ENCODE data around the gene LIPC.

The LIPC gene

DNA sequence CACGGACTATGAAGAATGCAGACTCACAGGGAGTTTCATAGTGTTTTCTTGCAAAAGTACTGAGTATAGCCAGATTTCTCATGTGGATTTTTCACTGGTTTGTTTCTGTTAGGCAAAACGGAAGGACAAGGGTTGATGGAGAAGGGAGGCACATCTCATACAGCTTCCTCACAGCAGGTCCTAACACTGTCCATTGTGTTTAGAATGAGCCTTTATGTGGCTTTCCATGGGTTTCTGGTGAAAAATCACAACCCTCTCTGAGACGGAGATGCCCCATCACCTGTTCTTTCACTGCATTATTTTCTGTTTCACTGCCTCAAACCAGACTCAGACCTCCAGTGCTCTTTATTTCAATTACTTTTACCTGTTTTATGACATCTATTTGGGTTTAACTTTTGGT is 25.0 kb upstream of the LIPC start:
- DNase-seq (ENCODE audit: low spot score), result no peak

DNA sequence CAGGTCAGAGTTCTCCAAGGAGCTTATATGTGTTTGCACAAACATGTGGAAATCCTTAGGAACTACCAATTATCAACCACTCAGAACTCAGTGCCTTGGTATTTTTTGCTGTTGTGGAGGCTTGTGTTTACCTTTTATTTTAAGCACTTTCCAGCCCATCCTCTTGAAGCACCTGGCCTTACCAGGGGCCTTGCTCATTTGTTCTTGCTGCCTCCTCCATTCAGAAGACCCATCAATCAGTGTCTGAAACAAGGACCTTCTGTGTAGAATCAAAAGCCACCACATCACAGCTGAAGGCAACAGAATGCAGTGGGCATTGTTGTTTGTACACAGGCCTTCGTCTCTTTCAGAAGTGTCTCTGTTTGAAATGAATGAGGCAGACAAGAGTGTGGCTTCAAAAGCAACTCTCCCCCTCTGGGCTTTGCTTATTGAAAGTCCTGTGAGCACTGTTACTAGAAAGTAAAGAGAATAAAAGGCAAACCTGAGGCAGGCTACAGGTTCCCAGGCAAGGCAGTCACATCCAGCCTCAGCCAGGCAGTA is 24.5 kb upstream of the LIPC start:
- DNase-seq (ENCODE audit: low spot score), result no peak

DNA sequence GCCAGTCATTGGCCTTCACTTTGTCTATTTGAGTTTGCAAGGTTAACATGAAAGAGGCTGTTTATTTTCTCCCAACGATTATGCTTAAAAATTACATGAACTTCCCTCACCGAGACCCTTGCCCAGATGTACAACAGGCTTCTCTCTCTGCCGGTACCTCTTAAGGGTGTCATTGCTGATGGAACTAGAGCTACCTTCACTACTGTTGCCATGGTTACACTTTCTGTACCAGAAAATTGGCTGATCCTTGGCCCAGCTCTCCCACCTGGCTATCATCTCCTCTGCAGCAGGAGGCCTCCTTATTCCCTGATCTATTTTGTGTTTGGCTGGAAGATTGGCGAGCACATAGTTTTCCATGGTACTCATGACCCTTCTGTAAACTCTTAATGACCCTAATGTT is 24.0 kb upstream of the LIPC start:
- DNase-seq (ENCODE audit: low spot score), result peak; percentile 44

DNA sequence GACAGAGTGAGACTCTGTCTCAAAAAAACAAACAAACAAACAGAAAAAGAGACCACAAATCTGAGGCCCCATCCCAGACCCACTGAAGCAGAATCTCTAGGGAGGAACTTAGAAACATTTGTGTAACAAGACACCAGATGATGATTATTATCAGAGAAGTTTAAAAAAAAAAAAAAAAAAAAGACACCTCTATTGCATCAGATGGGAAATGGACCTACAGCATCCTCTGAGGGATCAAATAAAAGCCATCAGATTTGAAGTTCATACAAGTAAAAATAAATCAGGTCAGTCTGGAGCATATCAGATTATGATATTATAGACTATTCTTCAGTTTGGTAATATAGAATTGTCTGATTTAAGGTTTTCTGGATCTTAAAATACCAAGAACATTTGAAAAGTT is 21.9 kb upstream of the LIPC start:
- DNase-seq (ENCODE audit: low spot score), result no peak

DNA sequence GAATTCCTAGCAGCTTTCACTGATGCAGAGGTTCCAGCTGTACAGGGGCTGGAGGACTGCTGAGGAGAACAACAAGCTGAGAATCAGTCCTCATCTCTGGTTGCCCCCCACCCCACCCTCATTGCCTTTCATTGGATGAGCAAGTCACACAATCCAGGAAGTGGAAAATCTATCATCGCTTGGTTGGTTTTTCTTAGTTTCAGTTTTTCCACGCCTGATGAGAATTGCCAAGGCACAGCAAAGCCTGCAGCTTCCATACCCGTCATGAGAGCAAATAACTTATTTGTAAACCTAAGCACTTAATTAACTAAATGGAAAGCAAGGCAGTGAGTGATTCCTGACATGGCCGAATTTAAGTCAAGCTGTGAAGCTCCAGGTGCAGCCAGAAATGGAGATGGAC is 21.4 kb upstream of the LIPC start:
- DNase-seq (ENCODE audit: low spot score), result no peak

DNA sequence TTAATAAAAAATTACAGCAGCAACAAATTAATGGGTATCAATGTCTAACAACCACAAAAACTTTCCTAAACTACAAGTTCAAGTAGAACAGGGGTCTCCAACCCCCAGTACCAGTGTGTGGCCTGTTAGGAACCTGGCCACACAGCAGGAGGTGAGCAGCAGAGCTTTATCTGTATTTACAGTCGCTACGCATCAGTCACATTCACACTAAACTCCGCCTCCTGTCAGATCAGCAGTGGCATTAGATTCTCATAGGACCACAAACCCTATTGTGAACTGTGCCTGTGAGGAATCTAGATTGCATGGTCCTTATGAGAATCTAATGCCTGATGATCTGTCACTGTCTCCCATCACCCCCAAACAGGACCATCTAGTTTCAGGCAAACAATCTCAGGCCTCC is 18.5 kb upstream of the LIPC start:
- DNase-seq (ENCODE audit: low spot score), result no peak

DNA sequence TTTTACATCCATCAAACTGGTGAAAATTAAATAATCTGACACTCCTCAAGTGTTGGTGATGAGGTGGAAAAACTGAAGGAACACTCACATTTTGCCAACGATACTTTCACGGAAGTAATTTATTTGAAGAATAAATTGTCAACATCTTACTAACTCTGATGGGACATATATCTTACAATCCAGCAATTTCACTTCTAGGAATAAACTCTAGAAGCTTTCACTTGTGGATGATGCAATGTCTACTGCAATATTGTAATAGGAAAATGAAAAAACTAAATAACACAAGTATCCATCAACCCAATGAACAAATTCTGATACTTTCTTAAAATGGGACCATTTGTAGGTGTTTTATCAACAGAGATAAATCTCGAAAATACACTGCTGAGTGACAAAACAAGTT is 16.2 kb upstream of the LIPC start:
- no peak for DNase-seq (ENCODE audit: low spot score)

DNA sequence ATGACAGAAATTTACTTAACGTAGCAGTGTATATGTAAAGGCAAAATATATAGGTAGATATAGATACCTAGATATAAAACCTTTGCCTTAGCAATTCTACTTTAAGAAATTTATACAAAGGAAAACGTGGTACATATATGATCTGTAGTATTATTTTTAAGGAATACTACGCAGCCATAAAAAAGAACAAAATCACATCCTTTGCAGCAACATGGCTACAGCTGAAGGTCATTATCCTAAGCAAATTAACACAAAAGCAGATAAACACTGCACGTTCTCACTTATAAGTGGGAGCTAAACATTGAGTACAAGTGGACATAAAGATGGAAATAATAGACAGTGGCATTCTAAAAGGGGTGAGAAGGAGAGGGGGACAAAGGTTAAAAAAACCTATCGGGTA is 14.8 kb upstream of the LIPC start:
- DNase-seq (ENCODE audit: low spot score), result no peak

DNA sequence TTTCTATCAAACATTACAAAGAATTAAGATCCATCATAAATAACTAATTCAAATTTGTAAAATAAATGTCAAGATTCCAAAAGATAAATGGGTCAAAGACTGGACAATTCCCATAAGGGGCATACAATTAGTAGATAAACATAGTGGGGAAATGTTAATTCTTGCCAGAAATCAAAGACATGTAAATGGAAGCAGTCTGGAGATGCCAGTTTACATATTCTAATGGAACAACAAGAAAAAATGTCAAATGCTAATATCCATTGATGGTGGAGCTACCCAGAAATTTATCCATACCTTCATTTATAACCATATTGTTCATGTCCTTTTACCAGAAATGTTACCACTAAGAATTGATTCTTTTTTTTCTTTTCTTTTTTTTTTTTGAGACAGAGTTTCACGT is 13.7 kb upstream of the LIPC start:
- no peak for DNase-seq (ENCODE audit: low spot score)

DNA sequence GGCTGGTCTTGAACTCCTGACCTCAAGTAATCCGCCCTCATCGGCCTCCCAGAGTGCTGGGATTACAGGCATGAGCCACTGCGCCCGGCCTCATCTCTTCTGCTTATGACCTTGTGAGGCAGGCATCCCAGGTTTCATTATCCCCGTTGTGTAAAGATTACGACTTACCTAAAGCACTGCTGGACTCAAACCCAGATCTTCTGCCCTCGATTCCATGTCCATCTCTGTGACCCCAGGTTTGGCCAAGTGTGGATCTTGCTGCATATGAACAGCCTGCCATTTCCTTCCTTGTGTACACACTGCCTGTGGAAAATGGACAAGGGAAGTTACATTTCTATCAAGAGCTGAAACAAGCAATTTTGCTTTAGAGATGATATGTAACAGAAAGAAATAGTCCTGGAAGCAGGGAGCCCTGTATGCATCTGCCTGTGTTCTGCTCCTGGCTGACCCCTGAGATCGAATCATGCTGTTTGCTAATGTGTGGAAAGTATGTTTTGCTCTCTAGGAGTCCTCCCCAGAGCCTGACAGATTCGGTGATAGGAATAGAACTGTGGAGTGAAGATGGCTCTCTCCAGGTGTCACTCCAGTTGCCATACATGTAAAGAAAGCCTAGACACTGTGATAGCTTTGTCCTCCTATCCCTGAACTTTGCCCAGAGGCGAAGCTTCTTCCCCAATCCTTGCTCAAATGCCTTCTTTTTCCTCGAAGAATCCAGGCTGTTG is 11.8 kb upstream of the LIPC start:
- no peak for DNase-seq (ENCODE audit: low spot score)

DNA sequence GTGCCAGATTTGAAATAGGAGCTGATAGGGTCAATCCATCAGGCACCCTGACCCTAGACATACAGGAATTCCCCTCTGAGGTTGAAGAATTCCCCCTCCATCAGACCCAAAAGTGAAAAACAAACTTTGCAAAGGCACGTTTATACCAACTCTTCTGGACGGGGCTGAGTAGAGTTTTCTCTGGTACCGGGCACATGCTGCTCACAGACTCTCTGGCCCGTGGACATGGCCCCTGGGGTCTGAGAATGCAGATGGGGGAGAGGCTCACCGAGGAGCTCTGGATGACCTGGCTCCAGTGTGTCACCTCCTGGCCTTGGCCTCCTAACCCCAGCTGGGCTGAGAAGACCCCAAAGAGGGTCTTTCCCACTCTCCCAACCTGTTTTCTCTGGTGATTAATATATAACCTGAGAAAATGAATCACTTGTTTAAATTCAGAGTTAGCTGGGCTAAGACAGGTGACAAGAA is 11.2 kb upstream of the LIPC start:
- no peak for DNase-seq (ENCODE audit: low spot score)

DNA sequence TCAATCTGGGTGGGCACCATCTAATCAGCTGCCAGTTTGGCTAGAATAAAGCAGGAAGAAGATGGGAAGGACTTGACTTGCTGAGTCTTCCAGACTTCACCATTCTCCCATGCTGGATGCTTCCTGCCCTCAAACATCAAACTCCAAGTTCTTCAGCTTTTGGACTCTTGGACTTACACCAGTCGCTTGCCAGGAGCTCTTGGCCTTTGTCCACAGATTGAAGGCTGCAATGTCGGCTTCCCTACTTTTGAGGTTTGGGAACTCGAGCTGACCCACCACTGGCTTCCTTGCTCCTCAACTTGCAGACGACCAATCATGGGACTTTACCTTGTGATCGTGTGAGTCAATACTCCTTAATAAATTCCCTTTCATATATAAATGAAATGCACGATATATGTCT is 8.6 kb upstream of the LIPC start:
- DNase-seq (ENCODE audit: low spot score), result no peak

DNA sequence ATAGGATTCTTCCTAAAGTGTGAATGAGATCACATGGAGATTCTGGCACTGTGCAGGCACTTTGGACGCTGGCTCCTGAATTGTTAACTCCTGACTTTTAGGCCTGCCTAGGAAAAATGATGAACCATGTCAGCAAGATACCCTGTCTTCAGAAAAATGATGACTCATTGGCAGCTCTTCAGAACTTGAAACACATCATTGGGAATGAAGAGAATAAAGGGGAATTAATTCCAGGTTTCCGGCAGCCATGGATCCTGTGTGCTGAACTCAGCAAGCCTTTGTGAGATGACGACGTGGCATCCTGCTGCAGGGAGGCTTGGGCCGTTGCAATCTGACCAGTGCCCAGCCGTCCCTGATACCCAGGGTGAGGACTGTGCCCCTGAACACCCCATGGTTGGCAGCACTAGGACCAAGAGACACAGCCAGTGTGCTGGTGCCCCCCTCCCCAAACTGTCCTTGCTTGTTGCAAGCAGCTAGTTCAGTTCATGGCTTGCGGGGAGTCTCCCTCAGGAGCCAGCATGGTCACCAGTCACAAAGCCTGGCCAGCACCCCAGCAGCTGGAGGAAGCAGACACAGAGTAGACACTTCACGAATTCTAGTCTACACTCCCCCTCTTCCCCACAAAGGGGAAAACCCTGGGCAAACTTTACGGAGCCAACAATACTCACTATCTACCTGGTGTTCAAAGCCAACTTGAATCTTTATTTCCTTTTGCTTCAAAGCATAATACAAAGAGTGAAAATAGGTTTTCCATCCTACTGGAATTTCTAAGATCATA is 7.8 kb upstream of the LIPC start:
- no peak for DNase-seq (ENCODE audit: low spot score)

DNA sequence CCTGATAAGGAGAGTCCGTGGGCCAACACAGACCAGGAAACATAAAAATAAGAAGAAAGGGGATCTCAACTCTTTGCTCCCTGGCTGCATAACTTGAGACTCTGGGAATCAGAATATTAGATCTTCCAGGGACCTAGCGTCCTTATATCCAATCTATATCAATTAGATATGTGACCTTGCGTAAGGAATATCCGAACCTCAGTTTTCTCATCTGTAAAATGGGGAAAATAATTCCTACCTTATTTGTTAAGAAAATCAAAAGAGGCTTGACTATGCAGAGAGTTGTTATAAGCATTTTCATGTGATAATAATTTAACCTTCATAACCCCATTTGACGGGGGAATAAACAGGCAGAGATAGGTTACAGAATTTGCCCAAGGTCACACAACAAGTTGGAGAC is 7.1 kb upstream of the LIPC start:
- no peak for DNase-seq (ENCODE audit: low spot score)

DNA sequence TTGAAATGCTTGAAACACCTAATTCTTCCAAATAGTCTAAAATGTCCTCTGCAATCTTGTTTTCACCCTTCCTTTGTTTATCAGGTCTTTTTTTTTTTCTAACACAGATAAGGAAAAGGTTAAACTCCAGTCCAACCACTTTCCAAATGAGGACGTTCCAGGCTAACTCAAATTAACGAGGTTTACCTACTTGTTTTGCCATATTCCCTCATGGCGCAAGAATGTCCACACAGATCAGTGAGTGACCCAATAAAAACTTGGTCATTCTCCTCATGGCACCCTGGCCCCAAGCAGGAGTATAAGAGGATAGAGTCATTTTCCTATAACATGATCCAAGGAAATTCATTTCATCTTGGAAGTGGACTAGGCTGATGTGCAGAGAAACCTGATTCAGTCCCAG is 6.6 kb upstream of the LIPC start:
- no peak for DNase-seq (ENCODE audit: low spot score)

DNA sequence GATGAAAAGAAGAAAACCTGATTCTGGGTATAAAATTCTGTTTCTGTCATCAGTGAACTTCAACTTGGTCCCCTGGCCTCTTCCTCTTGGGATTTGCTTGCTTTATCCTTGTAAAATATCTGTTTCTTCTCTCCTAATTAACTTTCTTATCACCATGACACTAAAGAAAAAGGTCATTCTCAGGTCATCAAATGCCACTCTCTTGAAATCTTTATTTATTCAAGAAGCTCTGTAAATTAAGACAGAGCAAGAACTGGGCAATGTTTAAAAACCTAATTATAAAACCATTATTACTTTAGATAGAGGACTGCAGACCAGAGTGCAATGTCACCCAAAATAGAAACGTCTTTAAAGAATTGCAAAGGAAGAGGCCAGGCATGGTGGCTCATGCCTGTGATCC is 6.0 kb upstream of the LIPC start:
- no peak for DNase-seq (ENCODE audit: low spot score)

DNA sequence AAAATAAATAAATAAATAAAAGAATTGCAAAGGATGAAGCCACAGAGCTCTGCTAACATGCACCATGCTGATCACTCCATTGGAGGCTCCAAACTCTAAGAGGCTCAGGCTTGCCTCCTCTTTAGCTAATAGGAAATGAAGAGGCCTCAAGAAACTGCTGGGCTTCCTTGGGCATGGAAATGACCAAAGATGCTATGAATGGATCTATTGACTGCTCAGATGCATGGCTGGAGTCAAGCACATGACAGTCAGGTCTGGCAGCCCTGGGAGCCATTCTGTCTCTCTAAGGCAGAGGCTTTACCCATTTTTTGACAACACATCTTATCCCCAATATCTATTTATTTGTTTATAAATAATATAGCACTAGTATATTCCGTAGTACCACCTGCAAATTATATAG is 5.3 kb upstream of the LIPC start:
- no peak for DNase-seq (ENCODE audit: low spot score)

DNA sequence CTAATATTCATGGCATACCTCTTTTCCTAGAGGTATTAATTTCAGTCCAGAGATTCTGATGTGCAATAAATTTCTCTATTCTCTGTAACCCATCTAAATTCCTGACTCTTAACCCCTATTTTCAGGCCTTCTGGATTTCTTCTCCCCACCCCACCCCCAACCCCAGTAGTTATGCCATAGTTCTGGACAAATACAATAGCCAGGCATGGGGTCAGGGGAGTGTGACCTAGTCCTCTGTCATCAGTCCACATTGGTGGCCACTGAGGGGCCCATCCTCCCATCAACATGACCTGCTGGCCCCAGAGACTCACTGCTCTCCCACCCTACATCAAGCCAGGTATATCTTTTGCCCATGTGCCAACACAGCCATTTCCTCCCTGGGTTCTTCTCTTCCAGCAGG is 3.8 kb upstream of the LIPC start:
- no peak for DNase-seq (ENCODE audit: low spot score)

DNA sequence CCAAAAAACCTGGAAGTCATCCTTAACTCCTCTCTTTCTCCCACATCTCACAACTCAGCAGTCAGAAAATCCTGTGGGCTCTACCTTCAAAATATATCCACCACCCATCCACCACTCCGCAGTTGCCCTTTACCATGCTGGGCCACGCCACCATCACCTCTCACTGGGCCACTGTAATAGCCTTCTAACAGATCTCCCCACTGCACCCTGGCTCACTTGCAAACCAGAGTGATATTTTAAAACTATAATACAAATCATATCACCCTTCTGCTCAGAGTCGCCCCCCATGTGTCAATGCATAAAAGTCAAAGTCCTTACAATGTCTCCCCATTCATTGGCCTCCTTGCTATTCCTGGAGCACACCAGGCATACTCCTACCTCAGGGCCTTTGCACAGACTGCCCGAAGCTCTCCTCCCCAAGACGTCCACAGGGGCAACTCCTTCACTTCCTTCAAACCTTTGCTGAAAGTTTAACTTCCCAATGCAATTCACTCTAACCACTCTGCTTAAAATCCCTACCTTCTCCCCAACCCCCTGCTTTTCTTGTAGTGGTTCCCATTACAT is 1.5 kb upstream of the LIPC start:
- DNase-seq (ENCODE audit: low spot score), result no peak

DNA sequence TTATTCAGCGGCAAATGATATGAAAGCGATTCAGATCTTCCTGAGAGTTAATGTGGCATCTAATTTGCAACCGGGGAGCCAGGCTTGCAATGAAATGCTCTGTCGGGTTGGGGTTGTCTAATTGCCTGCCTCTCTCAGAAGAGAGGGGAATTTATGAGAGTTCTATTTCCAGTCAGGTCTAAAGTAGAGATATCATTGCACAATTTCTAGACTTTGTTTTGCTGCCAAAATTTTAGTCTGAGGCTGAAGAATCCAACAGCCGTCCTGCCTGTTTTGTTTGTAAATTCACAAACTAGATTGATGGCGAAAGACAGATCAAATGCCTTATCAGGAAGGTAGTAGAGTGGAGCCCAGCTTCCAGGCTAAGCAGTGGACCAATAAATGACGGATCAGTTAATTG is 610 bp downstream of the LIPC start:
- DNase-seq (ENCODE audit: low spot score), result peak; percentile 17

DNA sequence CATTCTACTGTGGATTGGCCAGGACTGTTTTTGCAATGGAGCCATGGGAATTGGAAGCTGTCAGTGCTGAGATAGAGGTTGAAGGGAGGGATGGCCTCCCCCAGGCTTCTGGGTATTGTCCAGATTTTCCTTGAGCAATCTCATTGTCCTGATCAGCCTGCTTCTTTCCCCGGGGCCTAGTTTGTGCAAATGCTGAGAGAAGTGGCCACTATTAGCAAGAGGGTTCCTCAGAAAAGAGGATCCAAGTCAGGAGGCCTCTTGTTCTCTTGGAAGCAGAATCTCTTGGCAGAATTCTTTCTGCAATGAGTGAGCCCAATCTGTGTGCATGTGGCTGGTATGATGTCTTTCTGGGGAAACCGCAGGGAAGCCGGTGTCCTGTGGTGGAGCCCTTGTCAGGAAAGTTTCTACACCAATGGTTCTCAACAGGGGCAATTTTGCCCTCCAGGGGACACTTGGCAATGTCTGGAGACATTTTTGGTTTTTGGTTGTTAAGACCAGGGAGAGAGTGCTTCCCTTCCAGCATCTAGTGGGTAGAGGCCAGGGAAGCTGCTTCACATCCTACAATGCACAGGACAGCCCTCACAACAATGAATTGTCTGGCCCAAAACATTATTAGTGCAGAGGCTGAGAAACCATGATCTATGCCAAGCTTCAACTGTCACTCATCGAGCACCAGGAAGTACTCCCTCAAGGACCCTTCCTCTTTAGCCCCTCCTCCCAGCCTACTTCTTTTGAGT is 2.0 kb downstream of the LIPC start:
- peak; percentile 95 for DNase-seq (ENCODE audit: low spot score)

DNA sequence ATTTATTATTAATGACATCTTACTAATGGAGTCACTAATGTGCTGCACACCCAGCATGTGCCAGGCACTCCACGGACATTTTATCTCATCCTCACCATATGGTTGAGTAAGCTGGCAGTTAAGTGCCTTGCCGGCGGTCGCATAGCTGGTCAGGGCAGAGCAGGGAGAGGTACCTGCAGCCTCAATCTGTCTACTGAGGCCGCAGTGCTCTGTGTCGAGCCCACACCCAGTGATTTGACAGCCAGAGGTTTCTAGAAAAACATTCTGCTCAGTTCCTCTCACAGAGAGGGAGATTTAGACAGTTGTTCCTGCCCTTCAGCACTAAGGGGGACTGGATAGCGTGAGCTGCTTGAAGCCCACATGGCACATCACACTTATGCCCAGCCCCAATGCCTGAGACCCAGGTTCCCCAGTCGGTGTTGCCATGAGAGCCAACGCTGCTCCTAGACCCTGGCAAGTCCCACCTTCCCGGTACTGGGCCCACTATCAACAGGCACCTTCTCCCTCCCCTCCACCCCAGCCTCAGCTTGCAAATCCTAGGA is 2.6 kb downstream of the LIPC start:
- DNase-seq (ENCODE audit: low spot score), result peak; percentile 86
